A549 (cell line): ENCODE results near the gene BRPF3. TPM values are rescaled to one million over a fixed set of nuclear protein-coding genes. Genes with fewer than 3 reads are reported as not detected.

Experiments
- ATAC-seq, 2 experiments: fragments of 200-7000 bp in 1 of 2; fragments of >200 bp in 1 of 2; cut with Nextera tagmentation in 1 of 2; cut with Tn5 transposase in 1 of 2; 3 replicates each; pipeline versions ENCODE4 v1.8.0 to v1.9.1; 2018 to 2020; ENCODE audit warnings: mild to moderate bottlenecking in 1 of 2, moderate library complexity in 1 of 2
- CTCF ChIA-PET: fragments of 300-600 bp; sonication (Branson Sonifier 250); formaldehyde crosslinking; extraction: SDS; loops from one replicate; lab custom pipeline; 2021; ENCODE audit warnings: antibody characterized with exemption, inconsistent platforms; lab: Yijun Ruan, JAX
- POLR2A ChIA-PET: fragments of 350-600 bp; formaldehyde crosslinking; extraction: SDS; loops from one replicate; lab custom pipeline; 2021; ENCODE audit warnings: antibody characterized with exemption, inconsistent platforms; lab: Yijun Ruan, JAX
- DNase-seq, 2 experiments: peaks; one replicate each; pipeline versions ENCODE4 v3.0.0 to v3.0.0-alpha.2; 2011 to 2016; ENCODE audit warnings: low read depth in 1 of 2, low spot score in 1 of 2
- FAIRE-seq: peaks from 2 replicates; lab custom pipeline; 2011; peaks lifted over from hg19 to GRCh38; lab: Jason Lieb, UNC
- H3K27ac ChIP-seq, 2 experiments: fragments of >200 bp; sonication (Bioruptor Twin); formaldehyde crosslinking; 3 replicates each; pipeline ENCODE4 v1.5.1; 2016 to 2017
- H3K4me1 ChIP-seq: fragments of >200 bp; sonication (Bioruptor Twin); formaldehyde crosslinking; 3 replicates; pipeline ENCODE4 v1.6.1; 2016
- H3K4me2 ChIP-seq: fragments of >200 bp; sonication (Bioruptor Twin); formaldehyde crosslinking; 3 replicates; pipeline ENCODE4 v1.6.1; 2016
- H3K4me3 ChIP-seq: fragments of >200 bp; sonication (Bioruptor Twin); formaldehyde crosslinking; 3 replicates; pipeline ENCODE4 v1.5.1; 2016
- H3K9me3 ChIP-seq: fragments of >200 bp; sonication (Bioruptor Twin); formaldehyde crosslinking; 3 replicates; pipeline ENCODE4 v1.6.1; 2016
- ATOH8 ChIP-seq: fragments of 250-450 bp; sonication (Bioruptor Pico); IDR thresholded peaks from 2 replicates; pipeline ENCODE4 v1.5.0; 2020; ENCODE audit warnings: low read depth, mild to moderate bottlenecking, moderate library complexity
- CBX2 ChIP-seq: fragments of 200-600 bp; sonication (generic); IDR thresholded peaks from 2 replicates; pipeline ENCODE4 v1.6.1; 2016; ENCODE audit warnings: low read depth, mild to moderate bottlenecking, borderline replicate concordance
- CHD2 ChIP-seq: fragments of 150-350 bp; IDR thresholded peaks from 2 replicates; pipeline ENCODE4 v1.6.1; 2014; ENCODE audit warnings: low read length; ENCODE audit not compliant: partially characterized antibody
- EHF ChIP-seq: fragments of 250-450 bp; sonication (Bioruptor Pico); IDR thresholded peaks from 2 replicates; pipeline ENCODE4 v1.5.0; 2020; ENCODE audit warnings: mild to moderate bottlenecking
- EHMT2 ChIP-seq: fragments of 200-600 bp; sonication (generic); IDR thresholded peaks from 2 replicates; pipeline ENCODE4 v1.6.1; 2016; ENCODE audit warnings: antibody characterized with exemption, low read depth, mild to moderate bottlenecking, moderate library complexity
- EP300 ChIP-seq, 2 experiments: fragments of >200 bp; sonication (Bioruptor Twin); formaldehyde crosslinking; IDR thresholded peaks; 2 replicates in 1 of 2; 3 replicates in 1 of 2; pipeline ENCODE4 v1.6.1; 2016 to 2017
- FOSB ChIP-seq: fragments of 250-450 bp; sonication (Bioruptor Pico); IDR thresholded peaks from 2 replicates; pipeline ENCODE4 v1.5.0; 2020; ENCODE audit warnings: mild to moderate bottlenecking, moderate library complexity
- FOSL2 ChIP-seq, 2 experiments: fragments of 450-650 bp in 1 of 2; fragments of >200 bp in 1 of 2; sonication (Bioruptor Twin) in 1 of 2; formaldehyde crosslinking; IDR thresholded peaks; 2 replicates each; pipeline versions ENCODE4 v1.5.0 to v1.6.1; 2016 to 2020; ENCODE audit warnings: mild to moderate bottlenecking in 1 of 2, moderate library complexity in 1 of 2
- GATA3 ChIP-seq: IDR thresholded peaks from 2 replicates; pipeline ENCODE4 v1.6.1; 2012; ENCODE audit warnings: borderline replicate concordance
- HDAC2 ChIP-seq: fragments of 200-600 bp; sonication (generic); IDR thresholded peaks from 2 replicates; pipeline ENCODE4 v1.6.1; 2016
- HES2 ChIP-seq: fragments of >200 bp; sonication (Bioruptor Twin); formaldehyde crosslinking; IDR thresholded peaks from 2 replicates; pipeline ENCODE4 v1.6.1; 2016
- HMGXB4 ChIP-seq: fragments of 250-450 bp; sonication (Bioruptor Pico); IDR thresholded peaks from 2 replicates; pipeline ENCODE4 v1.5.0; 2021; ENCODE audit warnings: mild to moderate bottlenecking, moderate library complexity, borderline replicate concordance
- JUN ChIP-seq, 2 experiments: fragments of >200 bp; sonication (Bioruptor Twin); formaldehyde crosslinking; IDR thresholded peaks; 2 replicates in 1 of 2; 3 replicates in 1 of 2; pipeline ENCODE4 v1.6.1; 2016 to 2017
- KDM1A ChIP-seq: fragments of 200-600 bp; sonication (generic); IDR thresholded peaks from 2 replicates; pipeline ENCODE4 v1.6.1; 2016; ENCODE audit warnings: low read depth, mild to moderate bottlenecking
- KDM5A ChIP-seq: fragments of 200-600 bp; sonication (generic); IDR thresholded peaks from 2 replicates; pipeline ENCODE4 v1.6.1; 2016; ENCODE audit warnings: antibody characterized with exemption, mild to moderate bottlenecking
- MYC ChIP-seq: IDR thresholded peaks from 2 replicates; pipeline ENCODE4 v1.6.1; 2012; ENCODE audit warnings: mild to moderate bottlenecking, inconsistent platforms, low read length, improper control_type of control experiment, borderline replicate concordance
- NFE2L2 ChIP-seq: fragments of 150-350 bp; conservative IDR thresholded peaks from 2 replicates; pipeline ENCODE4 v1.6.1; 2014; ENCODE audit warnings: low read length
- NR3C1 ChIP-seq: fragments of >200 bp; sonication (Bioruptor Twin); formaldehyde crosslinking; IDR thresholded peaks from 3 replicates; pipeline ENCODE4 v1.6.1; 2017
- PBX3 ChIP-seq: IDR thresholded peaks from 2 replicates; pipeline ENCODE4 v1.6.1; 2012
- POLR2A ChIP-seq: IDR thresholded peaks from 2 replicates; pipeline ENCODE4 v1.6.1; 2012; ENCODE audit warnings: mild to moderate bottlenecking, low read length
- RARB ChIP-seq: fragments of 250-450 bp; sonication (Bioruptor Pico); IDR thresholded peaks from 2 replicates; pipeline ENCODE4 v1.8.0; 2021; ENCODE audit warnings: mild to moderate bottlenecking, moderate library complexity
- RCOR1 ChIP-seq: fragments of 150-350 bp; IDR thresholded peaks from 2 replicates; pipeline ENCODE4 v1.6.1; 2014; ENCODE audit warnings: antibody characterized with exemption, low read length, low read depth
- RFX5 ChIP-seq: fragments of 450-650 bp; IDR thresholded peaks from 2 replicates; pipeline ENCODE4 v1.7.1; 2014; ENCODE audit warnings: antibody characterized with exemption, mild to moderate bottlenecking, moderate library complexity
- SMC3 ChIP-seq: fragments of >200 bp; sonication (Bioruptor Twin); formaldehyde crosslinking; IDR thresholded peaks from 3 replicates; pipeline ENCODE4 v1.6.1; 2018; ENCODE audit warnings: inconsistent platforms
- ZC3H11A ChIP-seq: fragments of 450-650 bp; IDR thresholded peaks from 2 replicates; pipeline ENCODE4 v1.6.1; 2014; ENCODE audit warnings: antibody characterized with exemption, mild to moderate bottlenecking
- ZSCAN20 ChIP-seq: fragments of 250-450 bp; sonication (Bioruptor Pico); IDR thresholded peaks from 2 replicates; pipeline ENCODE4 v1.8.0; 2022; ENCODE audit warnings: mild to moderate bottlenecking, moderate library complexity
- WGBS: methylation state at CpG from one replicate; pipeline ENCODE4 v1.1.6; 2017; ENCODE audit errors: missing lambda C conversion rate; 5-methylcytosine and 5-hydroxymethylcytosine counted together
- polyA plus RNA-seq, 4 experiments: library from polyadenylated mRNA; depleted of rRNA in 3 of 4; stranded (reverse); fragments of >200 nt; fragmentation: RNase III in 1 of 4; extraction: RNeasy Plus Mini Kit Qiagen cat#74134 plus additional on column Dnase treatment in 1 of 4; gene quantifications; 2 replicates in 3 of 4; 3 replicates in 1 of 4; pipeline ENCODE4 v1.2.3, GENCODE V29; 2011 to 2017
- TF ChIP-seq, protein P1 (sequence below): fragments of >200 bp; sonication (Bioruptor Twin); formaldehyde crosslinking; IDR thresholded peaks from 3 replicates; pipeline ENCODE4 v1.6.1; 2016
- TF ChIP-seq, protein P2 (sequence below): IDR thresholded peaks from 2 replicates; pipeline ENCODE4 v1.6.1; 2012; ENCODE audit warnings: low read depth, borderline replicate concordance
- TF ChIP-seq, protein P3 (sequence below): fragments of 450-650 bp; IDR thresholded peaks from 2 replicates; pipeline ENCODE4 v1.6.1; 2014; ENCODE audit warnings: antibody characterized with exemption

The BRPF3 gene
- polyA plus RNA-seq, 2 of the 4 experiments (the other 2 are of a cell fraction), result 9.8 to 11.2 TPM

- DNase-seq (no peak), FAIRE-seq (no peak), ATAC-seq (no peak)
- 85% methylated on average over 5 of the region's 6 CpGs for WGBS
- no peak for TF ChIP-seq GATA3
- TF ChIP-seq POLR2A, result no peak
- TF ChIP-seq ATOH8 (CRISPR knock-in tag), result no peak
- no peak for TF ChIP-seq RARB (CRISPR knock-in tag)
- TF ChIP-seq, protein P1, sequence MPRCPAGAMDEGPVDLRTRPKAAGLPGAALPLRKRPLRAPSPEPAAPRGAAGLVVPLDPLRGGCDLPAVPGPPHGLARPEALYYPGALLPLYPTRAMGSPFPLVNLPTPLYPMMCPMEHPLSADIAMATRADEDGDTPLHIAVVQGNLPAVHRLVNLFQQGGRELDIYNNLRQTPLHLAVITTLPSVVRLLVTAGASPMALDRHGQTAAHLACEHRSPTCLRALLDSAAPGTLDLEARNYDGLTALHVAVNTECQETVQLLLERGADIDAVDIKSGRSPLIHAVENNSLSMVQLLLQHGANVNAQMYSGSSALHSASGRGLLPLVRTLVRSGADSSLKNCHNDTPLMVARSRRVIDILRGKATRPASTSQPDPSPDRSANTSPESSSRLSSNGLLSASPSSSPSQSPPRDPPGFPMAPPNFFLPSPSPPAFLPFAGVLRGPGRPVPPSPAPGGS, result no peak
- TF ChIP-seq EHF, result no peak
- no peak for TF ChIP-seq ZSCAN20
- TF ChIP-seq KDM5A, result no peak
- TF ChIP-seq NR3C1, result no peak
- no peak for TF ChIP-seq EHMT2
- TF ChIP-seq, protein P2, sequence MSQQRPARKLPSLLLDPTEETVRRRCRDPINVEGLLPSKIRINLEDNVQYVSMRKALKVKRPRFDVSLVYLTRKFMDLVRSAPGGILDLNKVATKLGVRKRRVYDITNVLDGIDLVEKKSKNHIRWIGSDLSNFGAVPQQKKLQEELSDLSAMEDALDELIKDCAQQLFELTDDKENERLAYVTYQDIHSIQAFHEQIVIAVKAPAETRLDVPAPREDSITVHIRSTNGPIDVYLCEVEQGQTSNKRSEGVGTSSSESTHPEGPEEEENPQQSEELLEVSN, result no peak
- TF ChIP-seq HES2, result no peak
- TF ChIP-seq JUN (IDR thresholded peaks at IDR 0.05), result no peak
- no peak for TF ChIP-seq FOSB (CRISPR knock-in tag)
- TF ChIP-seq CHD2, result no peak
- no peak for TF ChIP-seq NFE2L2
- CTCF ChIA-PET, result no interaction called here
- Histone ChIP-seq H3K4me3 (no peak overlapping the region), H3K4me2 (no peak overlapping the region), H3K9me3 (no peaks in the 10 kb centered on the region), H3K4me1 (no peaks in the 10 kb centered on the region), H3K27ac (no peak overlapping the region)
- POLR2A ChIA-PET, result no interaction called here
Measured at GRCh38 chr6:36247693-36248092, 51.1 kb downstream of the BRPF3 start.

DNA sequence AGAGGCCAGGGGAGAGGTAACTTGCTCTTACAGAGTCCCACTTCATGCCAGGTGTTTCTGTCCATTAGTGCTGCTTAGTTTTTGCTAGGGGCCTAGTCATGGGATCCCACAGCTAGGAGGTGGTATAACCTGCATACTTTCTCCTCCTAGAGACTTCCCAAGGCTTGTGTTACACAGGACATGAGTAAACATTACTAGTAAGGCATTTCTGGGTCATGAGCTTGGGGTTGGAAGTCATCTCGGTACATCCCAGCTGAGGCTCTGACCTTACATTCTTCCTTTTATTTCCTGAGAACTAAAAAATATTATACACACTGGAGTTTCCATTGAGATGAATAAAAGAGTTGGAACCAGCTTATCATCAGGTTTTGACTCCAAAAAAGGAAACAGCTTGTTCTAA lies 52.4 kb downstream of the BRPF3 start:
- no peak overlapping the region for H3K4me3 ChIP-seq
- ChIA-PET CTCF (interaction anchor here (3.1 kb wide), 1 partner anchor 53 kb away, joined by 11 read pairs; no protein-coding TSS in a partner anchor), POLR2A (no interaction called here)
- H3K4me1 ChIP-seq, result no peaks in the 10 kb centered on the region
- no peaks in the 10 kb centered on the region for H3K9me3 ChIP-seq
- ATAC-seq (no peak), DNase-seq (no peak), FAIRE-seq (no peak)
- no peak overlapping the region for H3K4me2 ChIP-seq
- H3K27ac ChIP-seq, result no peak overlapping the region
- TF ChIP-seq EP300 (IDR thresholded peaks at IDR 0.05) (no peak), HMGXB4 (CRISPR knock-in tag) (no peak), PBX3 (no peak), GATA3 (no peak), RCOR1 (no peak), MYC (no peak), RFX5 (no peak), JUN (IDR thresholded peaks at IDR 0.05) (no peak), CBX2 (no peak), ZC3H11A (no peak), KDM1A (no peak), FOSB (CRISPR knock-in tag) (no peak), ATOH8 (CRISPR knock-in tag) (no peak), FOSL2 (IDR thresholded peaks at IDR 0.05) (no peak), FOSL2 (CRISPR knock-in tag; IDR thresholded peaks at IDR 0.05) (no peak), HDAC2 (no peak), SMC3 (no peak), EHF (no peak)
- TF ChIP-seq, protein P3, sequence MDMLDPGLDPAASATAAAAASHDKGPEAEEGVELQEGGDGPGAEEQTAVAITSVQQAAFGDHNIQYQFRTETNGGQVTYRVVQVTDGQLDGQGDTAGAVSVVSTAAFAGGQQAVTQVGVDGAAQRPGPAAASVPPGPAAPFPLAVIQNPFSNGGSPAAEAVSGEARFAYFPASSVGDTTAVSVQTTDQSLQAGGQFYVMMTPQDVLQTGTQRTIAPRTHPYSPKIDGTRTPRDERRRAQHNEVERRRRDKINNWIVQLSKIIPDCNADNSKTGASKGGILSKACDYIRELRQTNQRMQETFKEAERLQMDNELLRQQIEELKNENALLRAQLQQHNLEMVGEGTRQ, result no peak
- TF ChIP-seq, protein P2, result no peak
- 62% methylated on average over 1 of the region's 1 CpG for WGBS
